ENCODE measurements around the gene IRF1.
"Not testable (repeated sequence)": the region's sequence is repeated elsewhere in the genome, so short reads cannot be mapped to it uniquely, and the experiment has no call there.

Gene IRF1

DNA sequence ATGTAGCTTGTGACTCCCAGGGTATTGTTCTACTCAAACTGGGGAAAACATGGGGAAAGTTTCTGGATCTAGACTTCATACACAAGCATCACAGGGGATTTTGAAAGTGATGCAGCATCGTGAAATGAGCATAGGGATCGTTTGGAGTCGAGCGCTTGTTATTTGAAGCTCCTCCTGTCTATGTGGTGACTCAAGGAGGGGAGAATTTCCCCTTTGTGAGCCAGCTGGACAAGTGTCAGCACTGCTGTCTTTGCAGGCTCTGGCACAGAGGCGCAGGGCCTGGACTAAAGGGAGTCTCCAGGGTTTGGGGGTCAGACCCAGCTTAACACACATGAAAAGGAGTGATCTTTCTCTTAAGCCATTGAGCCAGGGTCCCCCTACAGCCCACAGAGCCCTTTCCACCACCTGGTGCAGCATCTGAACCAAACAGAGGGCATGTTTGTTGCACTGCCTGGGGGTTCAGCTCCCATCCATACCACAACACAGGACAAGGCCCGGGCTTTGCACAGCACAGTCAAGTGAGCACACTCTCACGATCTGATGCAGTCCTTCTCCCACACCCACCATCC, 51.0 kb downstream of the IRF1 start:
- DNase-seq (ENCODE audit: low read depth, low spot score) = peak; percentile 91

DNA sequence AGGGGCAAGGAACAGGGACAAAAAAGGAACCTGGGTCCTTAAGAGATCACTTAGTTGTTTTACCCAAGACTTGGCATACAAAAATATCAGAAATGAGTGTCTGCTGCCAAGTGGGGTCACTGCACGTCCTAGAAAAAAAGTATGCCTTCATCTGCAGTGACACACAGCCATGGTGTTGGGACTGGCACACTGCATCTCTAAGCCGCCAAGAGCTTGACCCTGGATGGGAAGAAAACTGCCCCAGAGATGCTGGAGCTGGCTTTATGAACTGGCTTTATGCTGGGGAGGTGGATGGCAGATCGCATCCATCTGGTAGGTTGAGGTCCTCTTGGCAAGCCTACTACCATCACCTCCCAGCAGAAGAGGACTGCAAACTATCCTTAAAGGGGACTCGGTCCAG, 51.7 kb downstream of the IRF1 start:
- no peak for DNase-seq (ENCODE audit: low read depth, low spot score)

DNA sequence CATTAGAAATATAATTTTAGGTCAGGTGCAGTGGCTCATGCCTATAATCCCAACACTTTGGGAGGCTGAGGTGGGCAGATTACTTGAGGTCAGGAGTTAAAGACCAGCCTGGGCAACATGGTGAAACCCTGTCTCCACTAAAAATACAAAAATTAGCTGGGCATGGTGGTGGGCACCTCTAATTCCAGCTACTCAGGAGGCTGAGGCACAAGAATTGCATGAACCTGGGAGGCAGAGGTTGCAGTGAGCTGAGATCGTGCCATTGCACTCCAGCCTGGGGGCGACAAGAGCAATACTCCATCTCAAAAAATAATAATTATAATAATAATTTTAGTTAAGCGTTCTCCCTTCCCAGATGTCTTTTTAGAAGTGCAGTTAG, 52.3 kb downstream of the IRF1 start:
- not testable (repeated sequence) for DNase-seq (ENCODE audit: low read depth, low spot score)

DNA sequence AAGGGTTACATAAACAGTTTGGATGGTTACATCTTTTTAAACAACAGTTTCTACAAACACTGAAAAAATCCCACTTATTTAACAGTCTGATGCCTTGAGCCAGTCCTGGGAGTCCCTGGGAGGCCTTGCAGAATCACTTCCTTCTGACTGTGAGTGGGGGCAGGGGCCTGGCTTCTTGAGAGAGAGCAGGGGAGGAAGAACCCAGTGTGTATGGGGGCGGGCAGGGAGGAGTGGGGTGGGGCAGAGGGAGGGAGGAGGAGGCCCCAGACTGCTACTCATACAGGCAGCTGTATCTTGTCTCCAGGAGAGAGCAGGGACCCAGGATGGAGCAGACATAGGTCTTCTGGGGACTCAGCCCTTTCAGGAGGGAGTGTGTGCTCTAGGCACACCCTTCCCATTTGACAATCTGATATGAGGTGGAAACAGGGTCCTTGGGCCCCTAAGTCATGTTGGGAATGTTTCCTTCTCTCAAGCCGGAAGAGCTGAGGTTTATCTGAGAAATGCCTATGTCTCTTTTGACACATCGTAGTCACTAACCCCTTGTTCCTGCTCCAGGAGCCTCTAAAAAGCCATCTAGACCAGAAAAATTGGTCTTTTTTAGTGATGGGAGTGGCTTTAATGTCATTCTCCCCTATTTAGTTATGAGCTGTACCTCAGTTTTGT, 52.8 kb downstream of the IRF1 start:
- DNase-seq (ENCODE audit: low read depth, low spot score) = peak; percentile 85

DNA sequence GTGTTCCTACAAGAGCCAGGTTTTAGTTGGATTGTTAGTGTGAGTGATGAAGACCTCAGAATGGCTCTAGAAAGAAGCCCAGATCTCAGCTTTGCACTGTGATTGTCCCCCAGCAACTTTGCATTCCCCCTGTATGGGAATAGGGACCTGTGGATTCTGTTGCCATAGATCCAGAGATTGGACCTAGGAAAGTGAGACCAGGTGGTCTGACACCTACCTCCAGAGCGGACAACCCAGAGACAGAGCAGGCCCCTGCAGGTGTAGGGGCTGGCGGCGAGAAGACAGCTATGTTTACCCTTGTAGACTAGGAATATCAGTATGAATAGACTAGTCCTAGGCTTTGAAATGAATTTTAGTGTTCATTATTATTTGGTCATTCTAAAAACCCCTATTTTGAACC, 53.6 kb downstream of the IRF1 start:
- no peak for DNase-seq (ENCODE audit: low read depth, low spot score)

DNA sequence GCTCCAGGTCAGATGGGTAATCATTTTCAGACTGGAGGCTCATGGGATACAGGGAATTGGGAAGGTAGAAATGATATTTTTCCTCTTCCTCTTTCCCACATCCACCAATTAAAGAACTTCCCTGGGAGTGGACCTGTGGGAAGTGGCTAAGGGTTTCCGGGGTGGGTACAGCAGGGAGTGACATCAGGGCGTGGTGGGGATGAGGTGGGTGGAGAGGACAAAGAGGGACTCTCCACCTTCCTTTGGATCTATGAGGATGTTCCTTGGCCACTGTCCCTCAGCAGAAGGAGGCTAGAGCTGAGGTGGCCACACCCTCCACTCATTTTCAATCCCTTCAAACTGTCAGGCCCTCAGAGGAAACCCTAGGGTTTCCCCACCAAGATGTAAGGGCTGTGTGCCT, 54.7 kb downstream of the IRF1 start:
- DNase-seq (ENCODE audit: low read depth, low spot score) = no peak

DNA sequence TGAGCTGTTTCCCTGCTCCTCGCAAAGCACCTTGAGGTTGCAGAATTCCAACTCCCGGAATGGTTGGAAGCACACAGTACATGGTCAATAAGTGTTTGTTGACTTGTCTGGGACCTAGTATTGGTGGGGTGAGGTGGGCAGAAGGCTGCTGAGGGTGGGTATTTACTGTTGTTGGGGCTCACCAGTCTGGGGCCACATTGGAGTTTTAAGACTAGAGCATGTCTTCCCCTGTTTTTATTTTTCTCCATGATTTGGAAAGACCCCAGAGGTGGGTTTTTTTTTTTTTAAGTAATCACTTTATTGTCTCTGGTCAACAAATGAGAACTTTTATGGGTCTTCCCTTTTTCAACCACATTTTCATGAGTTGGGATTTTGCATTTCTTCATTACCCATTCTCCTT, 55.1 kb downstream of the IRF1 start:
- DNase-seq (ENCODE audit: low read depth, low spot score) = no peak

DNA sequence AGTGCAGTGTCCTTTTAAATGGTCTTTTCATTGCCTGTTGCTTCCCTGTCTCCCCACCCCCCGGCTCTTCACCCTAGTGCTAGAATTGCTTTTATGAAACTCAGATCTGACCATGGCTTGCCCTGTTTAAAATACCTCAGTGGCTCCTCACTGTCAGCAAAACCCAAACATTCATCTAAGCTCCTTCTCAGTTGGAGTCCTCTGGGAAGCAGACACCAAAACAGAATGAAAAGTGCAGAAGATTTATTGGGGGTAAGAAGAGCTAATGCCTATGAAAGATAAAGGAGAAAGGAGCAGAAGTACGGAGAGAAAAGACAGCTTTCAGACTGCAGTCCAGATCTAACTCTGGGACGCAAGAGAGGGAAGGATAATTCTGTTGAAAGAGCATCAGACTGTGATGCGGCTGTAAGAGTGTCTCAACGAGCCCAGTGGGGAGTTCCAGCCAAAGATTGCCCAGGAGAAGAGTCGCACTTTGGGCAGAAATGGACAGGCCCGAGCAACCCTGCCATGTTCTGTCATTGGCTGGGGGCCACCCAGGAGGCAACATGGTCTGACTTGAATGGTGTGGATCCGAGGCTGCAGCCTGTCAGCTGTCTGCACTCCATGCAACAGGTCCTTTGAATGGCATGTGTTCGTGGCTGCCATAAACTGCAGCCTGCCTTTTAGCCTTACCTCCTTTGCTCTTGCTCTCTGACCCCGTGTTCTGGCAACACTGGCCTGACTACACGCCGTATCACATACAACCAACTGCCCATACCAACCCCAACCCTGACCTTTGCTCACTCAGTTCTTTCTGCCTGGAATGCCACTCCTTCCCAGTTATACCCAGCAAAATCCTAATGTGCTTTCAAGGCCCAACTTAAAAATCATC, 55.9 kb downstream of the IRF1 start:
- no peak for DNase-seq (ENCODE audit: low read depth, low spot score)

DNA sequence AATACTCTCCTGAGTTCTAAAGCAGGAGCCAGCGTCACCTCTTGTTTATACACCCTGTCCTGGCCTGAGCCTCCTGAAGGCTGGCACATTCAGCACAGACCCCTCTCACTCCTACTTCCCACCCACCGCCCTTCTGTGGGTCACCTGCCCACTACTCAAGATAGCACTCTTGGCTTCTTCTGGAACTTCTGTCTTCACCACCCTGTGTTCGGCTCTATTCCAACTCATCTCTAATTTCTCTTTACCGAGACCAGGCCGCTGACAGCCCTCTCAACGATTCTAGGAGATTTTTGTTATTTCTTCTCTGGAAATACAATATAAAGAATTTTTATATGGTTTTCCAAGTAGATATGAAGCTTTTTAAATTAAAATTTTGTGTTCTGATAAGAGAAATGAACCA, 57.4 kb downstream of the IRF1 start:
- DNase-seq (ENCODE audit: low read depth, low spot score) = no peak

DNA sequence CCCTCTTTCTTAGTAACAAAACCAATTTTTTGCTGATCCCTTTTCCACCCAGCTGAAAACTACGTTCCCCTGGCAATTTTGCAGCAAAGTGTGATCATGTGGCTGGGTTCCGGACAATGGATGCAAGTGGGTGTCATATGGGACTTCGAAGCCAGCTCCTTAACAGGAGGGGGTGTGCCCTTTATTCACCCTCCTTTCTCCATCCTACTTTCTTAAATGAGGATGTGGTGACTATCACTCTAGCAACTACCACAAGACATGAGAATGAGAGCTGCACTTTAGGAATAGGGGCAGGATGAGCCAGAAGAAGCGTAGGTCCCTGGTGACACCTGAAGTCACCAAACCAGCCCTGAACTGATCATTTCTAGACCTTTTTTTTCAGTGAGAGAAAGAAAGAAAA, 58.9 kb downstream of the IRF1 start:
- no peak for DNase-seq (ENCODE audit: low read depth, low spot score)
